Smooth muscle cell (in vitro differentiated cells): ENCODE data around the gene SFSWAP. TPM values are rescaled to one million over a fixed set of nuclear protein-coding genes. Genes with fewer than 3 reads are reported as not detected.

Experiments used
- DNase-seq: peaks from one replicate; lab custom pipeline; 2025; ENCODE audit not compliant: unreplicated experiment; lab: John Stamatoyannopoulos, UW
- H2AFZ ChIP-seq: fragments of 200-600 bp; sonication (generic); 2 replicates; pipeline ENCODE4 v1.6.0; 2016; ENCODE audit warnings: antibody characterized with exemption, low read depth, mild to moderate bottlenecking
- H3F3A ChIP-seq: fragments of 200-600 bp; sonication (generic); 2 replicates; pipeline ENCODE4 v1.6.0; 2017; ENCODE audit warnings: antibody characterized with exemption, low read depth
- H3K27ac ChIP-seq: fragments of 200-600 bp; sonication (generic); 2 replicates; pipeline ENCODE4 v1.5.1; 2016; ENCODE audit warnings: low read depth, mild to moderate bottlenecking
- H3K27me3 ChIP-seq: fragments of 200-600 bp; sonication (generic); 2 replicates; pipeline ENCODE4 v1.6.1; 2016; ENCODE audit warnings: low read depth, mild to moderate bottlenecking
- H3K36me3 ChIP-seq: fragments of 200-600 bp; sonication (generic); 2 replicates; pipeline ENCODE4 v1.5.1; 2016; ENCODE audit warnings: low read depth
- H3K4me1 ChIP-seq: fragments of 200-600 bp; sonication (generic); 2 replicates; pipeline ENCODE4 v1.5.1; 2016; ENCODE audit warnings: low read depth
- H3K4me2 ChIP-seq: fragments of 200-600 bp; sonication (generic); 2 replicates; pipeline ENCODE4 v1.6.0; 2016; ENCODE audit warnings: mild to moderate bottlenecking
- H3K4me3 ChIP-seq: fragments of 200-600 bp; sonication (generic); 2 replicates; pipeline ENCODE4 v1.5.1; 2016; ENCODE audit warnings: mild to moderate bottlenecking
- H3K79me2 ChIP-seq: fragments of 200-600 bp; sonication (generic); 2 replicates; pipeline ENCODE4 v1.6.0; 2016; ENCODE audit warnings: low read depth, mild to moderate bottlenecking
- H3K9ac ChIP-seq: fragments of 200-600 bp; sonication (generic); 2 replicates; pipeline ENCODE4 v1.6.0; 2016; ENCODE audit warnings: low read depth
- H3K9me3 ChIP-seq: fragments of 200-600 bp; sonication (generic); replicated peaks from 2 replicates; pipeline ENCODE4 v1.5.1; 2016; ENCODE audit warnings: low read depth
- H4K20me1 ChIP-seq: fragments of 200-600 bp; sonication (generic); 2 replicates; pipeline ENCODE4 v1.6.0; 2016; ENCODE audit warnings: low read depth
- WGBS: methylation state at CpG from one replicate; pipeline ENCODE4 v1.1.7; 2016; ENCODE audit warnings: low lambda C conversion rate; 5-methylcytosine and 5-hydroxymethylcytosine counted together
- polyA plus RNA-seq: library from polyadenylated mRNA; unstranded; fragments of >200 nt; fragmentation: Nextera tagmentation; extraction: Ambion mirVana; gene quantifications from 2 replicates; pipeline ENCODE4 v1.2.1, GENCODE V29; 2016
- total RNA-seq: library from RNA; depleted of rRNA; stranded (reverse); fragments of >200 nt; gene quantifications from 2 replicates; pipeline ENCODE4 v1.2.3, GENCODE V29; 2014
- TF ChIP-seq, protein P1 (sequence below): fragments of 200-600 bp; sonication (generic); IDR thresholded peaks from 2 replicates; pipeline ENCODE4 v1.5.1; 2017; ENCODE audit warnings: borderline replicate concordance, mild to moderate bottlenecking, antibody characterized with exemption; ENCODE audit not compliant: insufficient read depth, poor library complexity, severe bottlenecking

SFSWAP gene
- total and polyA plus RNA-seq, 2 experiments from 2014 or later: 24.1 to 32.3 TPM

DNA sequence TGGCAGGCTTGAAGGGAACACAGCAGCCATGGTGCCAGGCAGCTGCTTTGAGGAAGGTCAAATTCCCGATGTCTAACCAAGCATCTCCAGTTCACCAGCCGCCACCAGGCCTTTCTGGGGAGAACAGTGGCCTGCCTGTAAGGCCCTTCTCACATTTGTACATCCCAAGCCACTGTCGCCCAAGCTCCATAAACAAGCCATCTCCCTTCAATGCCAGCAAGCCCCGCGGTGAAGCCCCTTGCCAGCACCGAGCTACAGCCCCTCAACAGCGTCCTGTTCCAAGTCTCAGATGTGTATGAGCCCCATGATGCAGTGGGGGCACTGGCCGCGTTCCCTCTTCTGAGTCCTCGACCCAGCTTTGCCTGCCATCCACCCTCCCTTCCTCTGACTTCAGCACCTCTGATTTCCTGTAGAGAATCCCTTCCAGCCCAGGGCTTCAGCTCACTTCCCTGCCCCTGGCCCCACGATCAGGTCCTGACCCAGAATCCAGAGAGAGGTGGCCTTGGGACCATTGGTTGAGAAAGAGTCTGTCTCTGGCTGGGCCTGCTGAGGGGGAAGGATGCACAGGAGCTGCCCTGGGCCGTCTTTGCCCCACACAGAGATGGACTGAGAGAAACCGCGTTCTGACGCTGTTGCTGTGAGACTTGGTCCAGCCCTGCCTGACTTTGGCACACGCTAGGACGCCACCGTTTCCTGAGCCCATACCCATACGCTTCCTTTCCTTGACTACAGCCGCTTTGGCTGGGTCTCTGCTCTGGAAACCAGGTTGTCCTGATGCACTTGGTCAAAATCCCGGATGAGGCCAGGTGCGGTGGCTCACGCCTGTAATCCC is 115.4 kb downstream of the SFSWAP start:
- peaks cover 40% of the 10 kb centered on the region for H3K27me3 ChIP-seq
- DNase-seq: no peak
- no peak overlapping the region for H3K9ac ChIP-seq
- 93% methylated on average over 23 of the region's 23 CpGs for WGBS
- H3F3A ChIP-seq: no peaks in the 10 kb centered on the region
- H3K4me1 ChIP-seq: peaks cover 11% of the 10 kb centered on the region
- no peak overlapping the region for H3K27ac ChIP-seq
- H3K4me3 ChIP-seq: no peak overlapping the region
- no peak overlapping the region for H2AFZ ChIP-seq
- TF ChIP-seq, protein P1, sequence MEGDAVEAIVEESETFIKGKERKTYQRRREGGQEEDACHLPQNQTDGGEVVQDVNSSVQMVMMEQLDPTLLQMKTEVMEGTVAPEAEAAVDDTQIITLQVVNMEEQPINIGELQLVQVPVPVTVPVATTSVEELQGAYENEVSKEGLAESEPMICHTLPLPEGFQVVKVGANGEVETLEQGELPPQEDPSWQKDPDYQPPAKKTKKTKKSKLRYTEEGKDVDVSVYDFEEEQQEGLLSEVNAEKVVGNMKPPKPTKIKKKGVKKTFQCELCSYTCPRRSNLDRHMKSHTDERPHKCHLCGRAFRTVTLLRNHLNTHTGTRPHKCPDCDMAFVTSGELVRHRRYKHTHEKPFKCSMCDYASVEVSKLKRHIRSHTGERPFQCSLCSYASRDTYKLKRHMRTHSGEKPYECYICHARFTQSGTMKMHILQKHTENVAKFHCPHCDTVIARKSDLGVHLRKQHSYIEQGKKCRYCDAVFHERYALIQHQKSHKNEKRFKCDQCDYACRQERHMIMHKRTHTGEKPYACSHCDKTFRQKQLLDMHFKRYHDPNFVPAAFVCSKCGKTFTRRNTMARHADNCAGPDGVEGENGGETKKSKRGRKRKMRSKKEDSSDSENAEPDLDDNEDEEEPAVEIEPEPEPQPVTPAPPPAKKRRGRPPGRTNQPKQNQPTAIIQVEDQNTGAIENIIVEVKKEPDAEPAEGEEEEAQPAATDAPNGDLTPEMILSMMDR: no peak
- H4K20me1 ChIP-seq: no peaks in the 10 kb centered on the region
- no peaks in the 10 kb centered on the region for H3K36me3 ChIP-seq
- H3K4me2 ChIP-seq: no peak overlapping the region
- no peaks in the 10 kb centered on the region for H3K9me3 ChIP-seq
- H3K79me2 ChIP-seq: no peaks in the 10 kb centered on the region

DNA sequence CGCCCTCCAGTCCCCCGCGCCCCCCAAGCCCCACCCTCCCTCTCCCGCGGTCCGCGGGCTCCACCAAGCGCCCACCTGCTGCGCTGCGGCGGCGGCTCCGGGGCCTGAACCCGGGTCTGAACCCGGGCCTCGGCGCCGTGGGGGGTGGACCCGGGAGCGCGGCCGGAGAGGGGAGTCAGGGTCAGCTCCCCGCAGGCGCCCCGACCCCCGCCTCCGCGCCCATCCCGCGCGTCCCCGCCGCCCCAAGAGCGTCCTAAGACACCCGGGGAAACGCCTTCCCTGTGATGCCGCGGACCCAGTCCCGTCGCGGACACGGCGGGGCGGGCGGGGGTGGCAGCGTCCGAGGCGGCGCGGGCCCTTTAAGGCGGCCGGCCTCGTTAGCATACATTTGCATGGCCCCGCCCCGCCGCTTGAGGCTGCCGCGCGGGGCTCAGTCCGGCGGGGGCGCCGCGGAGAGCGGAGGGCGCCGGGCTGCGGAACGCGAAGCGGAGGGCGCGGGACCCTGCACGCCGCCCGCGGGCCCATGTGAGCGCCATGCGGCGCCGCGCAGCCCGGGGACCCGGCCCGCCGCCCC is 117.2 kb downstream of the SFSWAP start, which contains the start of gene MMP17:
Gene MMP17, plus strand, starts transcription at position 433 of the 574 bp plus-strand sequence. Its CDS starts 102 bp downstream, at position 535.
- H3F3A ChIP-seq: no peaks in the 10 kb centered on the region
- H3K27me3 ChIP-seq: peaks cover 50% of the 10 kb centered on the region
- TF ChIP-seq, protein P1: no peak
- H3K4me3 ChIP-seq: peak within 1 kb of the TSS; percentile 63
- peaks cover 11% of the 10 kb centered on the region for H3K4me1 ChIP-seq
- DNase-seq: no peak
- peak within 1 kb of the TSS; percentile 99 for H3K4me2 ChIP-seq
- H3K36me3 ChIP-seq: no peaks in the 10 kb centered on the region
- no peak within 1 kb of the TSS for H2AFZ ChIP-seq
- H3K27ac ChIP-seq: no peak within 1 kb of the TSS
- no peaks in the 10 kb centered on the region for H3K9me3 ChIP-seq
- H3K9ac ChIP-seq: no peak within 1 kb of the TSS
- WGBS: 4% methylated on average over 39 of the region's 86 CpGs
- H4K20me1 ChIP-seq: no peaks in the 10 kb centered on the region
- no peaks in the 10 kb centered on the region for H3K79me2 ChIP-seq

DNA sequence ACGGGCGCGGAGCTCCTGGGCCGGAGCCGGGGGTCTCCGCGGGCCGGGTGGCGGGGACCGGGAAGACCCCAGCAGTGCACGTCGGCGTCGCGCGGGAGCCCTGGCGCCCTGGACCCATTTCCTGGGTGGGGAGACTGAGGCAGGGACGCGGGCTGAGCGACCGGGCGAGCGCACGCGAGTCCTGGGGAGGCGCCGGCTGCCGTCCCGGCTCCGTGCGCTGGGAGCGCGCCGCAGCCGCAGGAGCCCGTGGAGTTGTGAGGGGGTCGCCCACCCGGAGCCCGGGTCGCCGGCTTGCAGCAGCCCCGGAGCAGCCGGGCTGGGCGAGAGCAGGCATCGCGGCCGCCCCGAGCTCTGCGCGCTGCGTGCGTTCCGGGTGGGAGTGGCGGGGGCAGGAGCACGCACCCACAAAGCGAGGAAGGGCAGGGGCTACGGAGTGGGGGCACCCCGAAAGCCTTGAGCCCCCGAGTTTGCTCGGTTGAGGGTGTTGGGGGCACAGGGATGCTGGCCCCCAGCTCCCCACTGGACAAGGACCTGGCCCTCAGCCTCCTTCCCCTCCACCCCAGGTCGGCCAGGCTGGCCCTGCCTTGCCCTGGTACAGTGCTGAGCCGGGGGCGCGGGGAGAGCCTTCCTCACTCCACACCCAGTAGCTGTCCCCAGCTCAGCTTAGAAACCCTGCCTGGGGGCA is 117.9 kb downstream of the SFSWAP start:
- DNase-seq: no peak
- H3K27ac ChIP-seq: no peak overlapping the region
- no peaks in the 10 kb centered on the region for H3K79me2 ChIP-seq
- no peak overlapping the region for H2AFZ ChIP-seq
- H4K20me1 ChIP-seq: no peaks in the 10 kb centered on the region
- no peaks in the 10 kb centered on the region for H3F3A ChIP-seq
- no peak overlapping the region for H3K9ac ChIP-seq
- H3K4me1 ChIP-seq: peaks cover 11% of the 10 kb centered on the region
- H3K4me3 ChIP-seq: peak overlapping the region; percentile 63
- TF ChIP-seq, protein P1: no peak
- no peaks in the 10 kb centered on the region for H3K9me3 ChIP-seq
- 4% methylated on average over 20 of the region's 64 CpGs for WGBS
- H3K4me2 ChIP-seq: peak overlapping the region; percentile 99
- peaks cover 50% of the 10 kb centered on the region for H3K27me3 ChIP-seq
- no peaks in the 10 kb centered on the region for H3K36me3 ChIP-seq
